MV-4-11 (cell line): ENCODE measurements around the gene VEZT.
A peak's percentile ranks its signal among the peaks of the same experiment; 100 is the strongest.
"Not testable (repeated sequence)": the region's sequence is repeated elsewhere in the genome, so short reads cannot be mapped to it uniquely, and the experiment has no call there.

ENCODE experiments used
- DNase-seq: peaks from one replicate; lab custom pipeline; 2025; lab: John Stamatoyannopoulos, UW

Gene VEZT

GRCh38 chr12:95217377-95218149 lies at the start of gene VEZT, which contains the start of gene FGD6:
TSS of gene VEZT (plus strand) at chr12:95217807. CDS start at chr12:95217851, 44 bp downstream.
TSS of gene FGD6 (minus strand) at chr12:95217467. CDS start at chr12:95217240, 227 bp downstream.
- peak; percentile 99 for DNase-seq

GRCh38 chr12:95168746-95169145 lies 48.9 kb upstream of the VEZT start:
- no peak for DNase-seq

- DNase-seq: peak; percentile 15
These were observed 48.2 kb upstream of the VEZT start for GRCh38 chr12:95169368-95169767.

- DNase-seq: no peak
These were observed 44.0 kb upstream of the VEZT start for GRCh38 chr12:95173392-95174251.

- DNase-seq: no peak
These were observed 40.3 kb upstream of the VEZT start for GRCh38 chr12:95177201-95177768.

GRCh38 chr12:95178136-95178535 lies 39.5 kb upstream of the VEZT start:
- no peak for DNase-seq

- no peak for DNase-seq
These were observed 38.6 kb upstream of the VEZT start for GRCh38 chr12:95179011-95179410.

GRCh38 chr12:95181103-95181502 lies 36.5 kb upstream of the VEZT start:
- DNase-seq: no peak

- DNase-seq: no peak
These were observed 34.7 kb upstream of the VEZT start for GRCh38 chr12:95182868-95183415.

- peak; percentile 42 for DNase-seq
These were observed 33.5 kb upstream of the VEZT start for GRCh38 chr12:95184121-95184520.

GRCh38 chr12:95185072-95185471 lies 32.5 kb upstream of the VEZT start:
- DNase-seq: peak; percentile 39

- DNase-seq: peak; percentile 40
These were observed 31.8 kb upstream of the VEZT start for GRCh38 chr12:95185854-95186253.

GRCh38 chr12:95187865-95188415 lies 29.7 kb upstream of the VEZT start:
- no peak for DNase-seq

GRCh38 chr12:95191060-95191696 lies 26.4 kb upstream of the VEZT start:
- DNase-seq: no peak

- DNase-seq: no peak
These were observed 25.3 kb upstream of the VEZT start for GRCh38 chr12:95192271-95192670.

GRCh38 chr12:95193139-95193538 lies 24.5 kb upstream of the VEZT start:
- DNase-seq: no peak

- no peak for DNase-seq
These were observed 22.5 kb upstream of the VEZT start for GRCh38 chr12:95195122-95195521.

GRCh38 chr12:95196875-95197569 lies 20.6 kb upstream of the VEZT start:
- not testable (repeated sequence) for DNase-seq

- no peak for DNase-seq
These were observed 20.0 kb upstream of the VEZT start for GRCh38 chr12:95197636-95198035.

GRCh38 chr12:95198914-95199313 lies 18.7 kb upstream of the VEZT start:
- no peak for DNase-seq
